SK-N-SH treated with all-trans-retinoic acid at 6 μM for 48 hours (cell line): Measurements from ENCODE around the gene ZEB1.

Source experiments
- ATAC-seq: fragments of 200-7000 bp; cut with Tn5 transposase; 3 replicates; pipeline ENCODE4 v1.9.1; 2020; ENCODE audit warnings: mild to moderate bottlenecking, moderate library complexity
- ARNTL ChIP-seq: fragments of 450-650 bp; formaldehyde crosslinking; IDR thresholded peaks from 2 replicates; pipeline ENCODE4 v1.5.0; 2020; ENCODE audit warnings: low read depth, mild to moderate bottlenecking, moderate library complexity, borderline replicate concordance
- BACH2 ChIP-seq: fragments of 250-450 bp; sonication (Bioruptor Pico); IDR thresholded peaks from 2 replicates; pipeline ENCODE4 v1.9.0; 2021; ENCODE audit warnings: mild to moderate bottlenecking, borderline replicate concordance
- CSDC2 ChIP-seq: fragments of 250-450 bp; sonication (Bioruptor Pico); IDR thresholded peaks from 2 replicates; pipeline ENCODE4 v1.5.0; 2020; ENCODE audit warnings: mild to moderate bottlenecking, moderate library complexity
- GLIS3 ChIP-seq: fragments of 250-450 bp; sonication (Bioruptor Pico); IDR thresholded peaks from 2 replicates; pipeline ENCODE4 v1.5.0; 2020; ENCODE audit warnings: mild to moderate bottlenecking, moderate library complexity
- OSR1 ChIP-seq: fragments of 250-450 bp; sonication (Bioruptor Pico); IDR thresholded peaks from 2 replicates; pipeline ENCODE4 v1.8.0; 2022; ENCODE audit warnings: moderate library complexity, mild to moderate bottlenecking, inconsistent platforms
- PPARA ChIP-seq: fragments of 250-450 bp; sonication (Bioruptor Pico); IDR thresholded peaks from 2 replicates; pipeline ENCODE4 v1.5.0; 2020; ENCODE audit warnings: mild to moderate bottlenecking, borderline replicate concordance
- RARB ChIP-seq: fragments of 250-450 bp; sonication (Bioruptor Pico); IDR thresholded peaks from 2 replicates; pipeline ENCODE4 v1.8.0; 2021; ENCODE audit warnings: mild to moderate bottlenecking, moderate library complexity
- SNAI2 ChIP-seq: fragments of 250-450 bp; sonication (Bioruptor Pico); IDR thresholded peaks from 2 replicates; pipeline ENCODE4 v1.5.0; 2020; ENCODE audit warnings: mild to moderate bottlenecking, moderate library complexity
- TCF4 ChIP-seq: fragments of 250-450 bp; sonication (Bioruptor Pico); IDR thresholded peaks from 2 replicates; pipeline ENCODE4 v1.8.0; 2021; ENCODE audit warnings: mild to moderate bottlenecking, moderate library complexity, borderline replicate concordance
- ZC3H10 ChIP-seq: fragments of 250-450 bp; sonication (Bioruptor Pico); IDR thresholded peaks from 2 replicates; pipeline ENCODE4 v1.5.1; 2021; ENCODE audit warnings: mild to moderate bottlenecking, moderate library complexity
- ZFP3 ChIP-seq: fragments of 250-450 bp; sonication (Bioruptor Pico); IDR thresholded peaks from 2 replicates; pipeline ENCODE4 v1.5.0; 2020; ENCODE audit warnings: mild to moderate bottlenecking, moderate library complexity
- ZFP30 ChIP-seq: fragments of 450-650 bp; formaldehyde crosslinking; IDR thresholded peaks from 2 replicates; pipeline ENCODE4 v1.5.0; 2022; ENCODE audit warnings: mild to moderate bottlenecking, moderate library complexity
- ZNF565 ChIP-seq: fragments of 450-650 bp; formaldehyde crosslinking; conservative IDR thresholded peaks from 2 replicates; pipeline ENCODE4 v1.5.0; 2020; ENCODE audit warnings: low read depth, mild to moderate bottlenecking, moderate library complexity
- ZNF70 ChIP-seq: fragments of 450-650 bp; formaldehyde crosslinking; IDR thresholded peaks from 2 replicates; pipeline ENCODE4 v1.5.0; 2020; ENCODE audit warnings: mild to moderate bottlenecking, moderate library complexity
- ZNF8 ChIP-seq: fragments of 450-650 bp; formaldehyde crosslinking; IDR thresholded peaks from 2 replicates; pipeline ENCODE4 v1.5.0; 2020; ENCODE audit warnings: mild to moderate bottlenecking, moderate library complexity
- TF ChIP-seq, protein P1 (sequence below): fragments of 250-450 bp; sonication (Bioruptor Pico); IDR thresholded peaks from 2 replicates; pipeline ENCODE4 v1.5.1; 2020; ENCODE audit warnings: low read depth, mild to moderate bottlenecking, moderate library complexity
- TF ChIP-seq, protein P2 (sequence below): fragments of 250-450 bp; sonication (Bioruptor Pico); IDR thresholded peaks from 2 replicates; pipeline ENCODE4 v1.8.0; 2021; ENCODE audit warnings: low read depth, mild to moderate bottlenecking, moderate library complexity, borderline replicate concordance
- TF ChIP-seq, protein P3 (sequence below): fragments of 250-450 bp; sonication (Bioruptor Pico); IDR thresholded peaks from 2 replicates; pipeline ENCODE4 v1.5.0; 2020; ENCODE audit warnings: mild to moderate bottlenecking, moderate library complexity
- TF ChIP-seq, protein P4 (sequence below): fragments of 250-450 bp; sonication (Bioruptor Pico); IDR thresholded peaks from 2 replicates; pipeline ENCODE4 v1.8.0; 2020; ENCODE audit warnings: mild to moderate bottlenecking, moderate library complexity, borderline replicate concordance
- TF ChIP-seq, protein P5 (sequence below): fragments of 250-450 bp; sonication (Bioruptor Pico); IDR thresholded peaks from 2 replicates; pipeline ENCODE4 v1.5.1; 2021; ENCODE audit warnings: mild to moderate bottlenecking, moderate library complexity

The ZEB1 gene

DNA sequence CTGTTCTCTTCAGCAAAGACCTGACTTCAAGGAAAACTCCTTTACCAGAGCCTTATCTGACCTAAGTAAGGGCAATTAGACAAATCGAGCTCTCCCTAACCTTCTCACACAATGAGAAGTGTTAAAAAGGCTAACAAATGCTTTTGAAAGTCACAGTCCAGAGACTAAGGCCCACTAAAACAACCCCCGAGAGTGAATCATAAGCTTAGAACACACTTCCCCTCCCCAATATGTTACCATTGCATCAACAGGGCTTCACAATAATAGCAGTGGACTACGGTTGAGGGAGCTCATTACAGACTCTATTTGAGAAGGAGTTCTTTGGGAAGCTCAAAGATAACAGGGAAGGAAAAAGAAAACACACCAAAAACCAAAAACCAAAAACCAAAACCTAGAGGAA is 28.6 kb upstream of the ZEB1 start:
- TF ChIP-seq ZNF565 (CRISPR knock-in tag) (no peak), CSDC2 (CRISPR knock-in tag) (no peak), OSR1 (no peak), ZFP30 (CRISPR knock-in tag) (no peak), ZFP3 (CRISPR knock-in tag) (no peak), PPARA (CRISPR knock-in tag) (no peak), ZNF8 (CRISPR knock-in tag) (no peak), BACH2 (CRISPR knock-in tag) (no peak), TCF4 (CRISPR knock-in tag) (no peak), RARB (CRISPR knock-in tag) (no peak), SNAI2 (CRISPR knock-in tag) (no peak)
- TF ChIP-seq, protein P1, sequence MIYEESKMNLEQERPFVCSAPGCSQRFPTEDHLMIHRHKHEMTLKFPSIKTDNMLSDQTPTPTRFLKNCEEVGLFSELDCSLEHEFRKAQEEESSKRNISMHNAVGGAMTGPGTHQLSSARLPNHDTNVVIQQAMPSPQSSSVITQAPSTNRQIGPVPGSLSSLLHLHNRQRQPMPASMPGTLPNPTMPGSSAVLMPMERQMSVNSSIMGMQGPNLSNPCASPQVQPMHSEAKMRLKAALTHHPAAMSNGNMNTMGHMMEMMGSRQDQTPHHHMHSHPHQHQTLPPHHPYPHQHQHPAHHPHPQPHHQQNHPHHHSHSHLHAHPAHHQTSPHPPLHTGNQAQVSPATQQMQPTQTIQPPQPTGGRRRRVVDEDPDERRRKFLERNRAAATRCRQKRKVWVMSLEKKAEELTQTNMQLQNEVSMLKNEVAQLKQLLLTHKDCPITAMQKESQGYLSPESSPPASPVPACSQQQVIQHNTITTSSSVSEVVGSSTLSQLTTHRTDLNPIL (CRISPR knock-in tag) = no peak
- TF ChIP-seq, protein P2, sequence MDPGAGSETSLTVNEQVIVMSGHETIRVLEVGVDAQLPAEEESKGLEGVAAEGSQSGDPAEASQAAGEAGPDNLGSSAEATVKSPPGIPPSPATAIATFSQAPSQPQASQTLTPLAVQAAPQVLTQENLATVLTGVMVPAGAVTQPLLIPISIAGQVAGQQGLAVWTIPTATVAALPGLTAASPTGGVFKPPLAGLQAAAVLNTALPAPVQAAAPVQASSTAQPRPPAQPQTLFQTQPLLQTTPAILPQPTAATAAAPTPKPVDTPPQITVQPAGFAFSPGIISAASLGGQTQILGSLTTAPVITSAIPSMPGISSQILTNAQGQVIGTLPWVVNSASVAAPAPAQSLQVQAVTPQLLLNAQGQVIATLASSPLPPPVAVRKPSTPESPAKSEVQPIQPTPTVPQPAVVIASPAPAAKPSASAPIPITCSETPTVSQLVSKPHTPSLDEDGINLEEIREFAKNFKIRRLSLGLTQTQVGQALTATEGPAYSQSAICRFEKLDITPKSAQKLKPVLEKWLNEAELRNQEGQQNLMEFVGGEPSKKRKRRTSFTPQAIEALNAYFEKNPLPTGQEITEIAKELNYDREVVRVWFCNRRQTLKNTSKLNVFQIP = no peak
- TF ChIP-seq, protein P3, sequence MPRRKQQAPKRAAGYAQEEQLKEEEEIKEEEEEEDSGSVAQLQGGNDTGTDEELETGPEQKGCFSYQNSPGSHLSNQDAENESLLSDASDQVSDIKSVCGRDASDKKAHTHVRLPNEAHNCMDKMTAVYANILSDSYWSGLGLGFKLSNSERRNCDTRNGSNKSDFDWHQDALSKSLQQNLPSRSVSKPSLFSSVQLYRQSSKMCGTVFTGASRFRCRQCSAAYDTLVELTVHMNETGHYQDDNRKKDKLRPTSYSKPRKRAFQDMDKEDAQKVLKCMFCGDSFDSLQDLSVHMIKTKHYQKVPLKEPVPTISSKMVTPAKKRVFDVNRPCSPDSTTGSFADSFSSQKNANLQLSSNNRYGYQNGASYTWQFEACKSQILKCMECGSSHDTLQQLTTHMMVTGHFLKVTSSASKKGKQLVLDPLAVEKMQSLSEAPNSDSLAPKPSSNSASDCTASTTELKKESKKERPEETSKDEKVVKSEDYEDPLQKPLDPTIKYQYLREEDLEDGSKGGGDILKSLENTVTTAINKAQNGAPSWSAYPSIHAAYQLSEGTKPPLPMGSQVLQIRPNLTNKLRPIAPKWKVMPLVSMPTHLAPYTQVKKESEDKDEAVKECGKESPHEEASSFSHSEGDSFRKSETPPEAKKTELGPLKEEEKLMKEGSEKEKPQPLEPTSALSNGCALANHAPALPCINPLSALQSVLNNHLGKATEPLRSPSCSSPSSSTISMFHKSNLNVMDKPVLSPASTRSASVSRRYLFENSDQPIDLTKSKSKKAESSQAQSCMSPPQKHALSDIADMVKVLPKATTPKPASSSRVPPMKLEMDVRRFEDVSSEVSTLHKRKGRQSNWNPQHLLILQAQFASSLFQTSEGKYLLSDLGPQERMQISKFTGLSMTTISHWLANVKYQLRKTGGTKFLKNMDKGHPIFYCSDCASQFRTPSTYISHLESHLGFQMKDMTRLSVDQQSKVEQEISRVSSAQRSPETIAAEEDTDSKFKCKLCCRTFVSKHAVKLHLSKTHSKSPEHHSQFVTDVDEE = no peak
- no peak for ATAC-seq

DNA sequence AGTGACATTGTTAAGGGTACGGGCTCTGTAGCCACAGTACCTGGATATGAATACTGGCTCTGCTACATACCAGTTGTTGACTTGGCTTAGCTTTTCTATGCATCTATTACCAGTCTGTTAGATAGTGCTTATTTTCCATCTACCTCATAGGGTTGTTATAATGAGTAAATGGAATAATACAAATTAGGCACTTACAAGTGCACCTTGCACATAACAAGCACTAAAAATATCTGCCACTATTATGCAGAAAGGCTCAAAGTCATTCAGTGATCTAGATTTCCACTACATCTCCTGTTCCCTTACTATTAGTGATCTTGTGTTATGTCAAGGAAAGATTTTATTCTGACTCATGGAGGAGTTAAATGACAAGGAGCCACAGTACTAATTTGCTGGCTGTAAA is 27.9 kb upstream of the ZEB1 start:
- no peak for ATAC-seq
- TF ChIP-seq TCF4 (CRISPR knock-in tag) = no peak
- TF ChIP-seq, protein P4, sequence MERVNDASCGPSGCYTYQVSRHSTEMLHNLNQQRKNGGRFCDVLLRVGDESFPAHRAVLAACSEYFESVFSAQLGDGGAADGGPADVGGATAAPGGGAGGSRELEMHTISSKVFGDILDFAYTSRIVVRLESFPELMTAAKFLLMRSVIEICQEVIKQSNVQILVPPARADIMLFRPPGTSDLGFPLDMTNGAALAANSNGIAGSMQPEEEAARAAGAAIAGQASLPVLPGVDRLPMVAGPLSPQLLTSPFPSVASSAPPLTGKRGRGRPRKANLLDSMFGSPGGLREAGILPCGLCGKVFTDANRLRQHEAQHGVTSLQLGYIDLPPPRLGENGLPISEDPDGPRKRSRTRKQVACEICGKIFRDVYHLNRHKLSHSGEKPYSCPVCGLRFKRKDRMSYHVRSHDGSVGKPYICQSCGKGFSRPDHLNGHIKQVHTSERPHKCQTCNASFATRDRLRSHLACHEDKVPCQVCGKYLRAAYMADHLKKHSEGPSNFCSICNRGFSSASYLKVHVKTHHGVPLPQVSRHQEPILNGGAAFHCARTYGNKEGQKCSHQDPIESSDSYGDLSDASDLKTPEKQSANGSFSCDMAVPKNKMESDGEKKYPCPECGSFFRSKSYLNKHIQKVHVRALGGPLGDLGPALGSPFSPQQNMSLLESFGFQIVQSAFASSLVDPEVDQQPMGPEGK (CRISPR knock-in tag) = no peak
- TF ChIP-seq ZNF70 = no peak
- TF ChIP-seq ZFP3 (CRISPR knock-in tag) = no peak
- TF ChIP-seq, protein P3 = no peak
- TF ChIP-seq, protein P5, sequence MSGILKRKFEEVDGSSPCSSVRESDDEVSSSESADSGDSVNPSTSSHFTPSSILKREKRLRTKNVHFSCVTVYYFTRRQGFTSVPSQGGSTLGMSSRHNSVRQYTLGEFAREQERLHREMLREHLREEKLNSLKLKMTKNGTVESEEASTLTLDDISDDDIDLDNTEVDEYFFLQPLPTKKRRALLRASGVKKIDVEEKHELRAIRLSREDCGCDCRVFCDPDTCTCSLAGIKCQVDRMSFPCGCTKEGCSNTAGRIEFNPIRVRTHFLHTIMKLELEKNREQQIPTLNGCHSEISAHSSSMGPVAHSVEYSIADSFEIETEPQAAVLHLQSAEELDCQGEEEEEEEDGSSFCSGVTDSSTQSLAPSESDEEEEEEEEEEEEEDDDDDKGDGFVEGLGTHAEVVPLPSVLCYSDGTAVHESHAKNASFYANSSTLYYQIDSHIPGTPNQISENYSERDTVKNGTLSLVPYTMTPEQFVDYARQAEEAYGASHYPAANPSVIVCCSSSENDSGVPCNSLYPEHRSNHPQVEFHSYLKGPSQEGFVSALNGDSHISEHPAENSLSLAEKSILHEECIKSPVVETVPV = no peak
- no peak for TF ChIP-seq SNAI2 (CRISPR knock-in tag)
- TF ChIP-seq ZNF565 (CRISPR knock-in tag) = no peak
- TF ChIP-seq GLIS3 (CRISPR knock-in tag) = no peak
- no peak for TF ChIP-seq PPARA (CRISPR knock-in tag)

DNA sequence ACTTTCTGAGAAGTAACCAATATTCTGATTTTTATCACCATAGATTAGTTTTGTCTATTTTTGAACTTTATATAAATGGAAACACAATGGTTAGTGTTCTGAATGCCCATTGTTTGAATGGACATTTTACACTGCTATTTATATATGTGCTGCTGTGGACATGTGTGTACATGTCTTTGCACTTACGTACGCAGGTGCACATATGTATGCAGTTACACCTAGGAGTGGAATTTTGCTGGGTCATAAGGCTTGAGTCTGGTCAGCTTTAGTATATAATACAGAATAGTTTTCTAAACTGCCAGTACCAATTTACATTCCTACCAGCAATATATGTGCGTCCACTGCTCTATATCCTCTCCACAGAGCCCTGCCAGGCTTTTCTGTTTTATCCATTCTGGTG is 24.5 kb upstream of the ZEB1 start:
- TF ChIP-seq ZNF8 (CRISPR knock-in tag) (no peak), CSDC2 (CRISPR knock-in tag) (no peak), ZFP30 (CRISPR knock-in tag) (no peak), ZNF70 (no peak), ZC3H10 (no peak), ARNTL (CRISPR knock-in tag) (no peak), PPARA (CRISPR knock-in tag) (no peak), ZFP3 (CRISPR knock-in tag) (no peak)
- TF ChIP-seq, protein P5 = no peak
- TF ChIP-seq, protein P1 (CRISPR knock-in tag) = no peak
- TF ChIP-seq, all 23 proteins: peak for 0
- ATAC-seq = no peak
